CD14-positive monocyte (primary cell): Measurements from ENCODE around the gene INSYN2B. TPM values are rescaled to one million over a fixed set of nuclear protein-coding genes. Genes with fewer than 3 reads are reported as not detected.

Source experiments
- DNase-seq, 3 donors: peaks; one replicate each; pipeline ENCODE4 v3.0.0-alpha.2; 2011 to 2022
- H2AFZ ChIP-seq: 2 replicates; pipeline ENCODE4 v1.6.0; 2012; ENCODE audit warnings: mild to moderate bottlenecking, low read depth, low read length, inconsistent platforms; ENCODE audit not compliant: insufficient read depth, poor library complexity, severe bottlenecking
- H3K27ac ChIP-seq, 2 donors: 1 replicate in 1 of 2; 2 replicates in 1 of 2; pipeline ENCODE4 v1.5.1; 2012 to 2013; ENCODE audit warnings: low read length in 2 of 2, control low read depth in 1 of 2, inconsistent platforms in 1 of 2, low read depth in 1 of 2, mild to moderate bottlenecking in 1 of 2
- H3K27me3 ChIP-seq, 2 donors: one replicate each; pipeline versions ENCODE4 v1.6.0 to v1.6.1; 2011 to 2013; ENCODE audit warnings: low read length in 2 of 2; ENCODE audit not compliant: control insufficient read depth in 2 of 2, insufficient read depth in 2 of 2
- H3K36me3 ChIP-seq, 2 donors: replicated peaks in 1 of 2; 1 replicate in 1 of 2; 2 replicates in 1 of 2; pipeline versions ENCODE4 v1.5.1 to v1.6.1; 2012 to 2013; ENCODE audit warnings: low read length in 2 of 2, control low read depth in 1 of 2, inconsistent platforms in 1 of 2, mild to moderate bottlenecking in 1 of 2; ENCODE audit not compliant: insufficient read depth in 2 of 2, control insufficient read depth in 1 of 2
- H3K4me1 ChIP-seq, 2 donors: 1 replicate in 1 of 2; 2 replicates in 1 of 2; pipeline versions ENCODE4 v1.5.1 to v1.6.1; 2012 to 2013; ENCODE audit warnings: low read length in 2 of 2, control low read depth in 1 of 2, inconsistent platforms in 1 of 2, mild to moderate bottlenecking in 1 of 2, moderate library complexity in 1 of 2; ENCODE audit not compliant: insufficient read depth in 2 of 2, control insufficient read depth in 1 of 2
- H3K4me2 ChIP-seq: replicated peaks from 2 replicates; pipeline ENCODE3; 2012; ENCODE audit warnings: low read length, moderate library complexity, mild to moderate bottlenecking; ENCODE audit not compliant: poor library complexity, severe bottlenecking; ENCODE audit errors: extremely low read depth
- H3K4me3 ChIP-seq, 3 experiments: fragments of 200-600 bp in 1 of 3; sonication (generic) in 1 of 3; replicated peaks in 1 of 3; 1 replicate in 2 of 3; 2 replicates in 1 of 3; pipeline ENCODE4 v1.5.1; 2011 to 2013; ENCODE audit warnings: low read length in 3 of 3, mild to moderate bottlenecking in 3 of 3, control low read depth in 2 of 3, low read depth in 2 of 3, inconsistent platforms in 1 of 3, moderate library complexity in 1 of 3
- H3K79me2 ChIP-seq: 2 replicates; pipeline ENCODE4 v1.6.0; 2012; ENCODE audit warnings: mild to moderate bottlenecking, control low read depth, inconsistent platforms, low read length, moderate library complexity; ENCODE audit not compliant: insufficient read depth
- H3K9ac ChIP-seq: 2 replicates; pipeline ENCODE4 v1.6.0; 2017; ENCODE audit warnings: low read length, mild to moderate bottlenecking; ENCODE audit not compliant: insufficient read depth, poor library complexity, severe bottlenecking
- H3K9me3 ChIP-seq, 2 donors: replicated peaks in 1 of 2; 1 replicate in 1 of 2; 2 replicates in 1 of 2; pipeline versions ENCODE4 v1.5.1 to v1.6.1; 2012 to 2013; ENCODE audit warnings: low read length in 2 of 2, control low read depth in 1 of 2; ENCODE audit not compliant: control insufficient read depth in 1 of 2, insufficient read depth in 1 of 2
- H4K20me1 ChIP-seq: 2 replicates; pipeline ENCODE4 v1.6.0; 2012; ENCODE audit warnings: mild to moderate bottlenecking, low read length, control low read depth, moderate library complexity; ENCODE audit not compliant: insufficient read depth
- H3K27ac Mint-ChIP-seq, 7 donors: one replicate each; pipeline ENCODE4 v1.8.0; 2020; ENCODE audit warnings: mild to moderate bottlenecking in 7 of 7, mixed read lengths in 7 of 7, moderate library complexity in 6 of 7, inconsistent platforms in 2 of 7
- H3K27me3 Mint-ChIP-seq, 3 donors: one replicate each; pipeline ENCODE4 v1.8.0; 2021 to 2022; ENCODE audit warnings: low read depth in 3 of 3, mild to moderate bottlenecking in 3 of 3, mixed read lengths in 3 of 3, moderate library complexity in 3 of 3, inconsistent platforms in 1 of 3
- H3K36me3 Mint-ChIP-seq, 2 donors: one replicate each; pipeline ENCODE4 v1.8.0; 2020; ENCODE audit warnings: mixed read lengths in 2 of 2, inconsistent platforms in 1 of 2, mild to moderate bottlenecking in 1 of 2
- H3K4me1 Mint-ChIP-seq: one replicate; pipeline ENCODE4 v1.8.0; 2020; ENCODE audit warnings: mild to moderate bottlenecking, mixed read lengths
- H3K4me3 Mint-ChIP-seq, 2 donors: one replicate each; pipeline ENCODE4 v1.8.0; 2020; ENCODE audit warnings: mild to moderate bottlenecking in 2 of 2, mixed read lengths in 2 of 2, moderate library complexity in 1 of 2
- H3K9me3 Mint-ChIP-seq, 7 donors: one replicate each; pipeline ENCODE4 v1.8.0; 2020 to 2022; ENCODE audit warnings: mixed read lengths in 7 of 7, mild to moderate bottlenecking in 6 of 7, moderate library complexity in 6 of 7, inconsistent platforms in 2 of 7
- CTCF ChIP-seq: fragments of 200-600 bp; IDR thresholded peaks from one replicate; pipeline ENCODE4 v1.8.0; 2022; ENCODE audit warnings: antibody characterized with exemption, mild to moderate bottlenecking
- WGBS: methylation state at CpG from one replicate; pipeline ENCODE4 v1.1.5; 2013; ENCODE audit warnings: missing lambda C conversion rate; ENCODE audit not compliant: insufficient coverage; 5-methylcytosine and 5-hydroxymethylcytosine counted together
- intact Hi-C, 2 donors: fragments of 100-400 bp; cut with micrococcal nuclease; formaldehyde crosslinking; loops; one replicate each; pipeline versions ENCODE4 v1.15.0 to v1.15.1; 2023
- polyA plus RNA-seq, 3 donors: library from polyadenylated mRNA; depleted of rRNA in 1 of 3; unstranded in 2 of 3; stranded (reverse) in 1 of 3; fragments of 300-500 nt in 2 of 3; fragments of >200 nt in 1 of 3; fragmentation: Illumina TruSeq in 2 of 3; gene quantifications; 1 replicate in 2 of 3; 2 replicates in 1 of 3; pipeline ENCODE4 v1.2.3, GENCODE V29; 2012 to 2021

The INSYN2B gene
- polyA plus RNA-seq, 3 donors: 0.17 TPM; not detected in 2

- Histone ChIP-seq H3K4me3 (peak overlapping the region in 1 of 3 experiments; percentile 64), H2AFZ (no peak overlapping the region), H3K79me2 (peaks cover 74% of the 10 kb centered on the region), H3K4me1 (peaks cover 92 to 98% of the 10 kb centered on the region in 2 donors), H3K36me3 (peaks cover 0 to 13% of the 10 kb centered on the region in 2 donors), H3K4me2 (peak overlapping the region; percentile 67), H4K20me1 (peaks cover 52% of the 10 kb centered on the region), H3K9me3 (no peaks in the 10 kb centered on the region), H3K9ac (peak overlapping the region; percentile 38), H3K27ac (peak overlapping the region; percentile 80 to 87), H3K27me3 (no peaks in the 10 kb centered on the region)
- H3K27ac Mint-ChIP-seq: peak overlapping the region; percentile 86 to 95 (median 94)
- H3K4me3 Mint-ChIP-seq: peak overlapping the region in 1 of 2 donors; percentile 33
- WGBS: no CpG with 5 or more reads among the region's 1 CpG
- H3K27me3 Mint-ChIP-seq: no peaks in the 10 kb centered on the region
- no peak for TF ChIP-seq CTCF
- H3K36me3 Mint-ChIP-seq: peaks cover 21 to 30% of the 10 kb centered on the region in 2 donors
- intact Hi-C loops: no loop called here
- no peaks in the 10 kb centered on the region for H3K9me3 Mint-ChIP-seq
- peaks cover 97% of the 10 kb centered on the region for H3K4me1 Mint-ChIP-seq
- peak in 2 of 3 donors; percentile 53 to 57 for DNase-seq
Measured at GRCh38 chr5:169876386-169876785, 103.9 kb downstream of the INSYN2B start.

GRCh38 chr5:169875731-169876130, 104.6 kb downstream of the INSYN2B start:
- Mint-ChIP-seq H3K9me3 (no peaks in the 10 kb centered on the region), H3K4me3 (peak overlapping the region in 1 of 2 donors; percentile 26), H3K27ac (peak overlapping the region; percentile 86 to 95 (median 94)), H3K27me3 (no peaks in the 10 kb centered on the region), H3K4me1 (peaks cover 94% of the 10 kb centered on the region), H3K36me3 (peaks cover 21 to 33% of the 10 kb centered on the region in 2 donors)
- H4K20me1 ChIP-seq: peaks cover 59% of the 10 kb centered on the region
- H3K4me1 ChIP-seq: peaks cover 88 to 92% of the 10 kb centered on the region in 2 donors
- H2AFZ ChIP-seq: no peak overlapping the region
- peak overlapping the region in 1 of 3 experiments; percentile 64 for H3K4me3 ChIP-seq
- intact Hi-C loops: no loop called here
- H3K27me3 ChIP-seq: no peaks in the 10 kb centered on the region
- H3K79me2 ChIP-seq: peaks cover 74% of the 10 kb centered on the region
- H3K36me3 ChIP-seq: peaks cover 0 to 17% of the 10 kb centered on the region in 2 donors
- H3K4me2 ChIP-seq: peak overlapping the region; percentile 67
- TF ChIP-seq CTCF: no peak
- H3K9ac ChIP-seq: peak overlapping the region; percentile 38
- DNase-seq: no peak
- H3K9me3 ChIP-seq: no peaks in the 10 kb centered on the region
- WGBS: 73% methylated on average over 2 of the region's 4 CpGs
- H3K27ac ChIP-seq: peak overlapping the region; percentile 80 to 87
